HFF-Myc (cell line): ENCODE measurements around the gene IPO13.

Experiments
- DNase-seq: peaks from one replicate; pipeline ENCODE4 v3.0.0-alpha.2; 2011; ENCODE audit warnings: low read depth; ENCODE audit errors: extremely low read depth
- H3K4me3 ChIP-seq: replicated peaks from 2 replicates; pipeline ENCODE4 v1.5.1; 2011; ENCODE audit warnings: low read depth, mild to moderate bottlenecking, control low read depth, low read length
- TF ChIP-seq, protein P1 (sequence below): IDR thresholded peaks from 2 replicates; pipeline ENCODE4 v1.5.1; 2012; ENCODE audit warnings: mild to moderate bottlenecking, low read depth, low read length, control low read depth; ENCODE audit errors: missing control alignments

IPO13 gene

DNA sequence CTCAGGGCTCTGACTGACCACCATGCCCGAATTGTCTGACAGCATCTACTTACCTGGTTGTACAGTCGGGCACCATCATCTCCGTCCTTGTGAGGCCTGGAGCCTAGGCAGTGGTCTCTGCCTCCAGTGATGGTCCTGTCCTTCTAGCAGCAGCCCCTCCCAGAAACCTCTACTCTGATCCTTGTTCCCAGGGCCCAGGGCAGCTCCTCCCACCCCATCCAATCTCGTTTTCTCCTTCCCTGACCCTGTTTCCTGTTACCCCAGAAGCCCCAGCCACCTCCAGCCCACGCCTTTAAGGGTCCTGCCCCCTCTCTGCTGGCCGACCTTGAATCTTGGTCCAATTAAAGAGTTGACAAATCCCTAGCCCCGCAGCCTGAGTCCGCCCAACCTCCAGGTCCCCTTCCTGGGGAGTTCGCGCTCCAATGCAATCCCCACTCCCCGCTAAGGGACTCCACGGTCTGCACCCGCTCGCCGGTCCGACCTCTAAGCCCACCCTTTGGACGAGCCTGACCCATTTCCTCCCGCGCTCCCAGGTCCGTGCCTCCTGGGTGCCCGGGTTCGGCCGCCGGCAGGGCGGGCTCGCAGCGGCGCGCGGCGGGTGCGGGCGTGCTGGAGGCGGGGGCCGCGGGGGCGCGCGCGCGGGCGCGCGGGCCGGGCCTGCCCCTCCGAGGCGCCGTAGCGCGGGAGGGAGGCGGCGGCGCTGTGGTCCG, 32.0 kb downstream of the IPO13 start, which contains the start of gene B4GALT2:
Gene B4GALT2 (plus strand): TSS at position 660 of the 710 bp plus-strand sequence. CDS start 1,951 bp downstream, outside the sequence.
- H3K4me3 ChIP-seq = peak within 1 kb of the TSS; percentile 63
- TF ChIP-seq, protein P1, sequence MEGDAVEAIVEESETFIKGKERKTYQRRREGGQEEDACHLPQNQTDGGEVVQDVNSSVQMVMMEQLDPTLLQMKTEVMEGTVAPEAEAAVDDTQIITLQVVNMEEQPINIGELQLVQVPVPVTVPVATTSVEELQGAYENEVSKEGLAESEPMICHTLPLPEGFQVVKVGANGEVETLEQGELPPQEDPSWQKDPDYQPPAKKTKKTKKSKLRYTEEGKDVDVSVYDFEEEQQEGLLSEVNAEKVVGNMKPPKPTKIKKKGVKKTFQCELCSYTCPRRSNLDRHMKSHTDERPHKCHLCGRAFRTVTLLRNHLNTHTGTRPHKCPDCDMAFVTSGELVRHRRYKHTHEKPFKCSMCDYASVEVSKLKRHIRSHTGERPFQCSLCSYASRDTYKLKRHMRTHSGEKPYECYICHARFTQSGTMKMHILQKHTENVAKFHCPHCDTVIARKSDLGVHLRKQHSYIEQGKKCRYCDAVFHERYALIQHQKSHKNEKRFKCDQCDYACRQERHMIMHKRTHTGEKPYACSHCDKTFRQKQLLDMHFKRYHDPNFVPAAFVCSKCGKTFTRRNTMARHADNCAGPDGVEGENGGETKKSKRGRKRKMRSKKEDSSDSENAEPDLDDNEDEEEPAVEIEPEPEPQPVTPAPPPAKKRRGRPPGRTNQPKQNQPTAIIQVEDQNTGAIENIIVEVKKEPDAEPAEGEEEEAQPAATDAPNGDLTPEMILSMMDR = no peak
- no peak for DNase-seq

DNA sequence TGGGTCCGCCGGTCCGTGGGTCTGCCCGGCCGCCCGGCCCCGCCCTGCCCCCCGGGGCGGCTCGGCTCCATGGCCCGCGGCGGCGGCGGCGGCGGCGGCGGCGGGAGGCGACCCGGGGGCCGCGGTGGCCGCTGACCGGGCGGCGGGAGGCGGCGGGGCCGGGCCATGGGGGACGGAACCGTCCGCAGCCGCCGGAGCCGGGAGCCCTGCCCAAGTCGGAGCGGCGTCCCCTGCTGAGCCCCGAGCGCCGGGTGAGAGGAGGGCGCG, 32.4 kb downstream of the IPO13 start:
- peak overlapping the region; percentile 63 for H3K4me3 ChIP-seq
- no peak for DNase-seq
- TF ChIP-seq, protein P1 = no peak

DNA sequence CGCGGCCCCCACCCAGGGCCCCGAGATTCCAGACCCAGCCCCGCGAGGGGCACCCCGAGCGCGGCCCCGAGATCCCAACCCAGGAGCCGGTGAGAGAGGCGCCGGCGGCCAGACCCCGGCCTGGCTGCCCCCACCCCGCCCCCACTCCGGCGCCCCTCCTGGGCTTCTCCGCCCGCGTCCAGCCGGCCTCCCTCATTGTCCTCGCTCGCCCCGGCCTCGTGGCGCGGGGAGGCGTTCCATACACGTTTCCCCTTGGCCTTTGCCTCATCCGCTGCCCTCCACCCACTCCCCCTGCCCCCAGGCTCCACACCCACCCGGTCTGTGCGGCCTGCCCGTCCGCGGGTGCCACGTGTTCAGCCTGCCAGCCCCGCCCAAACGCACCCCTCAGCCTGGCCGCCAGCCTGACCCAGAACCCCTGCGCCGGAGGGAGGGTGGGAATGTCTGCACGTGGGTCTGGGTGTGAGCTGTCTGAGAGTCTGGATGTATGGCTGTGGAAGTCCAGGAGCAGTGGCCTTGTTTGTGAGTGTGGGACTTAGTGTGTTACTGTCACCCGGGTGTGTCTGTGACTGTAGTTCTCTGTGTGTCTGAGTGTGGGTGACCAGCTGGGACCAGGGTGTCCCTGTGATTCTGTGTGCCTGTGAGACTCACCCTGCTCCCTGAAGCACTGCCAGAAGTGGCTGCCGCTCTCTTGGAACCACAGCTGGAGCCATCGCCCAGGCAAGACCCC, 32.9 kb downstream of the IPO13 start:
- peak overlapping the region; percentile 63 for H3K4me3 ChIP-seq
- DNase-seq = no peak
- TF ChIP-seq, protein P1 = no peak

DNA sequence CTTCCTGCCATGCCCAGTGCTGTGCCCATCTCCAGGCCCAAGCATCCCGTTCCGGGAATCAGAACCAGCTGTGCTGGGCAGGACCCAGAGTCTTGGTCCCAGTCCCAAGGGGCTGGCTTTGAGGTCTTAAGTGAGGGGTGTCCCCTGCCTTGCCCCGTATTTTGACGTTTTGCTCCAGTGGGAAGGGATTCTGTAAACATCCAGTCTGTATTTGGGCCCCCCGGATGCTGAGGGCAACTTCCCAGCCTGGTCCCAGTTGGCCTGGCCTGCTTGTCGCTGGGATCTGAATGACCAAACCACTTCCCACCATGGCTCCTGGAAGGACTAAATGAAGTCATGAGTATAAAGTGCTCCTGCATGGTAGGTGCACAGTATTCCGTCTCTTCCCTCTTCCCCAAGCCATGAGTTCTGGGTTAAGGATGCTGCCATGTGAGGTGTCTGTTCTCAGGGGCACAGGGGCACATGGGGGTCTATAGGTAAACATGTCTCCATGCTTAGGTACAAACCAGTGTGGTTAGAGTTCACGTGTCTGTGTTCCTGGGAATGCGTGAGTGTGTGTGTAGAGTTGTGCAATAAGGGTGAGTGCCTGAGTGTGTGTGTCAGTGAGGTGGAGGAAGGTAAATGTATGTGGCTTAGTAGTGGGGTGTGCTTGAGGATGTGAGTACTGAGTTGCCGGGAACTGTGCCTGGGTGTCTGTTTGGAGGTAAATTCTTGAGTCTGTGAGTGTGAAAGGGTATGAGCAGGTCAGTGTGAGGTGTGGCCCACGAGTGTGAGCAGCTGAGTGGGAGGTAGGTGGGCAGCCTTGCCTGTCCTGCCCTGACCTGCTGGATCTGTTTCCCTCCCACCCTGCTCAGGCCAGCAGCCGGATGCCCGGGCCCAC, 33.7 kb downstream of the IPO13 start:
- TF ChIP-seq, protein P1 = no peak
- no peak for DNase-seq

DNA sequence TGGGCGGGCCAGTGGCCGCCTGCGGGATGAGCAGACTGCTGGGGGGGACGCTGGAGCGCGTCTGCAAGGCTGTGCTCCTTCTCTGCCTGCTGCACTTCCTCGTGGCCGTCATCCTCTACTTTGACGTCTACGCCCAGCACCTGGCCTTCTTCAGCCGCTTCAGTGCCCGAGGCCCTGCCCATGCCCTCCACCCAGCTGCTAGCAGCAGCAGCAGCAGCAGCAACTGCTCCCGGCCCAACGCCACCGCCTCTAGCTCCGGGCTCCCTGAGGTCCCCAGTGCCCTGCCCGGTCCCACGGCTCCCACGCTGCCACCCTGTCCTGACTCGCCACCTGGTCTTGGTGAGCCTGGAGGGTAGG, 34.4 kb downstream of the IPO13 start:
- DNase-seq = no peak
- peak overlapping the region; percentile 63 for H3K4me3 ChIP-seq
- TF ChIP-seq, protein P1 = no peak

More for the DNA sequence above, 33.7 kb downstream of the IPO13 start:
- peak overlapping the region; percentile 63 for H3K4me3 ChIP-seq

DNA sequence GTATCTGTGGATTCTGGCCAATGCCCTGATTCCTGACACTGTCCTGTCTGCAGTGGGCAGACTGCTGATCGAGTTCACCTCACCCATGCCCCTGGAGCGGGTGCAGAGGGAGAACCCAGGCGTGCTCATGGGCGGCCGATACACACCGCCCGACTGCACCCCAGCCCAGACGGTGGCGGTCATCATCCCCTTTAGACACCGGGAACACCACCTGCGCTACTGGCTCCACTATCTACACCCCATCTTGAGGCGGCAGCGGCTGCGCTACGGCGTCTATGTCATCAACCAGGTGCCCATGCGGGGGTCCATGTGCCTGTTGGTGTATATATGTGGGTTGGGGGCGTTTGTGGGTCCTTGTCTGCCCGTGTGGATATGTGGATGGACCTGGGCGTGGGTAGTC, 34.9 kb downstream of the IPO13 start:
- H3K4me3 ChIP-seq = peak overlapping the region; percentile 63; the same call in 1 of the 2 replicates
- DNase-seq = no peak
- TF ChIP-seq, protein P1 = no peak
